Fibroblast of gingiva (primary cell): Measurements from ENCODE around the gene STEAP3.
A peak's percentile ranks its signal among the peaks of the same experiment; 100 is the strongest.

Experiments used
- DNase-seq: peaks from one replicate; pipeline ENCODE4 v3.0.0-alpha.2; 2011; ENCODE audit warnings: low read depth

STEAP3 gene

GRCh38 chr2:119248311-119248710, 24.7 kb downstream of the STEAP3 start:
- no peak for DNase-seq

- DNase-seq, result no peak
Measured at GRCh38 chr2:119248751-119249150, 25.1 kb downstream of the STEAP3 start.

- DNase-seq, result no peak
Measured at GRCh38 chr2:119249311-119249710, 25.7 kb downstream of the STEAP3 start.

- DNase-seq, result no peak
Measured at GRCh38 chr2:119249855-119250717, 26.5 kb downstream of the STEAP3 start.

GRCh38 chr2:119250718-119251290, 27.2 kb downstream of the STEAP3 start:
- DNase-seq, result no peak

- no peak for DNase-seq
Measured at GRCh38 chr2:119251652-119252051, 28.0 kb downstream of the STEAP3 start.

- peak; percentile 85 for DNase-seq
Measured at GRCh38 chr2:119252186-119253113, 28.8 kb downstream of the STEAP3 start.

GRCh38 chr2:119253114-119253702, 29.6 kb downstream of the STEAP3 start:
- peak; percentile 54 for DNase-seq

GRCh38 chr2:119253760-119254600, 30.3 kb downstream of the STEAP3 start:
- no peak for DNase-seq

GRCh38 chr2:119254601-119255080, 31.0 kb downstream of the STEAP3 start:
- no peak for DNase-seq

- peak; percentile 93 for DNase-seq
Measured at GRCh38 chr2:119255760-119256581, 32.3 kb downstream of the STEAP3 start.

GRCh38 chr2:119256582-119256921, 32.9 kb downstream of the STEAP3 start:
- DNase-seq, result no peak

- no peak for DNase-seq
Measured at GRCh38 chr2:119257198-119257597, 33.6 kb downstream of the STEAP3 start.

- DNase-seq, result no peak
Measured at GRCh38 chr2:119259296-119259860, 35.7 kb downstream of the STEAP3 start.

- DNase-seq, result no peak
Measured at GRCh38 chr2:119260646-119261492, 37.2 kb downstream of the STEAP3 start.

- no peak for DNase-seq
Measured at GRCh38 chr2:119261493-119262225, 38.0 kb downstream of the STEAP3 start.

- DNase-seq, result no peak
Measured at GRCh38 chr2:119263025-119263424, 39.4 kb downstream of the STEAP3 start.

GRCh38 chr2:119263656-119264055, 40.0 kb downstream of the STEAP3 start:
- DNase-seq, result no peak
